Left lung (tissue), 10 donors: ENCODE measurements around the gene ZNF716. TPM values are rescaled to one million over a fixed set of nuclear protein-coding genes. Genes with fewer than 3 reads are reported as not detected.

Experiments used
- ATAC-seq: fragments of 200-7000 bp; cut with Tn5 transposase; one replicate; pipeline ENCODE4 v1.9.1; 2020; ENCODE audit warnings: moderate library complexity
- DNase-seq, 4 donors: peaks; one replicate each; pipeline ENCODE4 v3.0.0-alpha.2; 2013 to 2020
- H3K27ac ChIP-seq, 2 donors: fragments of 200-600 bp; sonication (generic) in 1 of 2; one replicate each; pipeline versions ENCODE4 v1.5.0 to v1.8.0; 2020 to 2021
- H3K27me3 ChIP-seq, 2 donors: fragments of 200-600 bp; sonication (generic) in 1 of 2; one replicate each; pipeline versions ENCODE4 v1.5.0 to v1.8.0; 2020 to 2021
- H3K36me3 ChIP-seq, 2 donors: fragments of 200-600 bp; sonication (generic) in 1 of 2; one replicate each; pipeline versions ENCODE4 v1.5.0 to v1.8.0; 2020 to 2021
- H3K4me1 ChIP-seq, 2 donors: fragments of 200-600 bp; one replicate each; pipeline ENCODE4 v1.8.0; 2021
- H3K4me3 ChIP-seq, 2 donors: fragments of 200-600 bp; sonication (generic) in 1 of 2; one replicate each; pipeline versions ENCODE4 v1.5.0 to v1.8.0; 2020 to 2021; ENCODE audit warnings: mild to moderate bottlenecking in 1 of 2
- H3K9me3 ChIP-seq, 2 donors: fragments of 200-600 bp; sonication (generic) in 1 of 2; one replicate each; pipeline versions ENCODE4 v1.5.0 to v1.8.0; 2020 to 2021
- intact Hi-C, 2 donors: fragments of 100-400 bp; cut with DNase I; formaldehyde crosslinking; loops; one replicate each; pipeline versions ENCODE4 v1.11.2 to v1.14.2; 2022
- polyA plus RNA-seq, 6 donors: library from polyadenylated mRNA; unstranded; fragments of 120-200 nt; gene quantifications; one replicate each; pipeline ENCODE4 v1.2.1, GENCODE V29; 2013; ENCODE audit not compliant: insufficient read length in 6 of 6
- total RNA-seq, 2 donors: library from RNA; stranded (reverse); fragmentation: NEBNext Ultra II Directional; extraction: Animal tissue kit (Norgen Biotek cat#: 25700); gene quantifications; one replicate each; pipeline ENCODE4 v1.2.1, GENCODE V29; 2021
- TF ChIP-seq, protein P1 (sequence below), 2 donors: fragments of 200-600 bp; sonication (generic) in 1 of 2; IDR thresholded peaks; one replicate each; pipeline versions ENCODE4 v1.5.0 to v1.8.0; 2021; ENCODE audit warnings: antibody characterized with exemption in 2 of 2
- donor health status: DM: no; HTN: yes; CAD: no.
- donor health status: DM: no; HTN: no; CAD: no.

The ZNF716 gene
- total and polyA plus RNA-seq, 8 donors: 0.07 to 0.09 (median 0.08) TPM; not detected in 2

DNA sequence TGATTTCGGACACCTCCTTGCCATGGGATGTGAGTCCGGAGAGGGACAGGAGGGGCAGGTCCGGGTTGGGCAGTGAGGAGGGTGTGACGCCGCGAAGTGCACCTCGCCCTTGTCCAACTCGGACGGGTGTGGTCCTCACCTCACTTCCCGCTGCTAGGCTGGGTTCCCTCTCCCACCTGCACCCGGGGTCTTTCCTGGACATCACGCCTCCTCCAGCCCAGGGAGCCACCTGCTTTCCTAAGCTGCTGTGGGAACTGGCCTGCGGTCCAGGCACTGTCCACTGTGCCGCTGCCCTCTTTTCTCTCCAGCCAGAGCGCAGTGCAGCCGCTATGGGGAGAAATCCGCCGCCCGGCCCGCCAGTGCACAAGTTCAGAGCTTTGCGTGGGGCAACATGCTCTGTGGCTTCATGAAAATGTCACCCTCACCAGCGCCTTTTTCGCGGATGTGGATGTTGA is 45.0 kb upstream of the ZNF716 start:
- Histone ChIP-seq H3K27me3 (no peaks in the 10 kb centered on the region), H3K27ac (no peak overlapping the region), H3K4me1 (no peaks in the 10 kb centered on the region), H3K9me3 (peaks cover 0 to 65% of the 10 kb centered on the region in 2 donors), H3K4me3 (no peak overlapping the region), H3K36me3 (no peaks in the 10 kb centered on the region)
- intact Hi-C loops: no loop called here
- TF ChIP-seq, protein P1, sequence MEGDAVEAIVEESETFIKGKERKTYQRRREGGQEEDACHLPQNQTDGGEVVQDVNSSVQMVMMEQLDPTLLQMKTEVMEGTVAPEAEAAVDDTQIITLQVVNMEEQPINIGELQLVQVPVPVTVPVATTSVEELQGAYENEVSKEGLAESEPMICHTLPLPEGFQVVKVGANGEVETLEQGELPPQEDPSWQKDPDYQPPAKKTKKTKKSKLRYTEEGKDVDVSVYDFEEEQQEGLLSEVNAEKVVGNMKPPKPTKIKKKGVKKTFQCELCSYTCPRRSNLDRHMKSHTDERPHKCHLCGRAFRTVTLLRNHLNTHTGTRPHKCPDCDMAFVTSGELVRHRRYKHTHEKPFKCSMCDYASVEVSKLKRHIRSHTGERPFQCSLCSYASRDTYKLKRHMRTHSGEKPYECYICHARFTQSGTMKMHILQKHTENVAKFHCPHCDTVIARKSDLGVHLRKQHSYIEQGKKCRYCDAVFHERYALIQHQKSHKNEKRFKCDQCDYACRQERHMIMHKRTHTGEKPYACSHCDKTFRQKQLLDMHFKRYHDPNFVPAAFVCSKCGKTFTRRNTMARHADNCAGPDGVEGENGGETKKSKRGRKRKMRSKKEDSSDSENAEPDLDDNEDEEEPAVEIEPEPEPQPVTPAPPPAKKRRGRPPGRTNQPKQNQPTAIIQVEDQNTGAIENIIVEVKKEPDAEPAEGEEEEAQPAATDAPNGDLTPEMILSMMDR (IDR thresholded peaks at IDR 0.05): no peak
- no peak for ATAC-seq
- DNase-seq: no peak

DNA sequence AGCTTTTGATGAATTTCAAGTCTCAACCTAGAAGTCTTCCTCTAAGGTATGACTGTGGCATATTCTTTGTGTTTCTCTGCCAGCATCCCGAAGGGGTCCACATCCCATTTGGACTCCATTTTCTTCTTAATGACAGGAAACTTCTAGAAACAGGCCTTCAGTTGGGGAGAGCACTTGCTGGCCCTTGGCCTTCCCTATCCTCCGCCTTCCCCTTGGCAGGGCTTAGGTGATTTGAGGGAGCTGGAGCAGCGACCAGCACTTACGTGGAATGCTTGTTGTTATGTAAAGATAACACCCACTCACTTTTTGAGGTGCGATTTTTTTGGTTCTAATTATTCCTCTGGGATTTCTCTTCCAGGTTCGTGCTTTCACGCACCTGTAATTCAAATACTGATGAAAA is 42.9 kb upstream of the ZNF716 start:
- no peak overlapping the region for H3K4me3 ChIP-seq
- no peaks in the 10 kb centered on the region for H3K4me1 ChIP-seq
- DNase-seq (no peak), ATAC-seq (no peak)
- no peaks in the 10 kb centered on the region for H3K36me3 ChIP-seq
- peaks cover 0 to 57% of the 10 kb centered on the region in 2 donors for H3K9me3 ChIP-seq
- no peaks in the 10 kb centered on the region for H3K27me3 ChIP-seq
- intact Hi-C loops: no loop called here
- TF ChIP-seq, protein P1 (IDR thresholded peaks at IDR 0.05): no peak
- H3K27ac ChIP-seq: no peak overlapping the region

- Histone ChIP-seq H3K27me3 (no peaks in the 10 kb centered on the region), H3K9me3 (peaks cover 0 to 20% of the 10 kb centered on the region in 2 donors)
- ATAC-seq: no peak
These were observed 37.8 kb upstream of the ZNF716 start for GRCh38 chr7:57412168-57412567.

GRCh38 chr7:57412618-57413017 is 37.4 kb upstream of the ZNF716 start:
- no peak for DNase-seq
- intact Hi-C loops: no loop called here
- no peaks in the 10 kb centered on the region for H3K27me3 ChIP-seq
- no peak for ATAC-seq
- peaks cover 0 to 18% of the 10 kb centered on the region in 2 donors for H3K9me3 ChIP-seq
- H3K4me1 ChIP-seq: no peaks in the 10 kb centered on the region
- no peak overlapping the region for H3K4me3 ChIP-seq
- H3K36me3 ChIP-seq: no peaks in the 10 kb centered on the region
- no peak overlapping the region for H3K27ac ChIP-seq
- TF ChIP-seq, protein P1 (IDR thresholded peaks at IDR 0.05): no peak

More at GRCh38 chr7:57412168-57412567, 37.8 kb upstream of the ZNF716 start:
- Histone ChIP-seq H3K4me1 (no peaks in the 10 kb centered on the region), H3K27ac (no peak overlapping the region), H3K36me3 (no peaks in the 10 kb centered on the region), H3K4me3 (no peak overlapping the region)
- no peak for DNase-seq
- intact Hi-C loops: no loop called here
- TF ChIP-seq, protein P1 (IDR thresholded peaks at IDR 0.05): no peak

DNA sequence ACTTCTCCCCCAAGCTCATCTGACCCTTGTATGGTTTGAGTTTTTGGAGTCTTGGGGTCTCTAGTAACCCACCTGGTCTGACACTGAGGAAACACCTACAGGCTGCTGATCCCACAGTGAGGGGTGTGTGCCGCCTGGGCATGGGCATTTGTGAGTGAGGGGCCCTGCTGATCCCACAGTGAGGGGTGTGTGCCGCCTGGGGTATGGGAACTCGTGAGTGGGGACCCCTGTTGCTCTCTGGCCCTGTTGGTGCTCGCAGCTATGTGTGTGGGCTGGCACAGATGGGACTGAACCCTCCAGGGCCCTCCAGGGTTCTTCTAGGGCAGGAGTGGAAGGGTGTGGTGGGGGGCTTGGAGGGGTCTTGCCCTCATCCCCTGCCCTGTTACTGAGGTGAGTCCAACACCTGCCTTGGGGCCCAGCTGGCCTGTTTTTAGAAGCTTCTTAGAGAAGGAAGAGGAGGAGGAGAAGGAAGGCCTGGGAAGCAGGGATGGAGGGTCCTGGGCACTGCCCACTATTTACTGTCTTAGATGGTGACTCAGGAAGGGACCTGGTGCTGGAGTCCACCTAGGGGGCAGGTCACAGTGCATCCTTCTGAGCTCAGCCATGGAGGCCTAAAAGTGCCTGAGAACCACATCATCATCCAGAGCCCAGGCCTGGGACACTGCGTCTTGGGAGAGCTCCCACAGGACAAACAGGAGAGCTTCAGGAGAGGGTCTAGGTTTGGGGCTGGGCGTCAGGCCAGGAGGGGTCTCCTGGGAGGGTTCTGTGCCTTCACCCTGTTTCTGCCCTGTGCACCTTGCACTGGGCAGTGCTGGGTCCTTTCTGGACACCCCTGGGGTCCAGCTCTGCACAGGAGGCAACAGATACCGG is 36.2 kb upstream of the ZNF716 start:
- H3K27me3 ChIP-seq: no peaks in the 10 kb centered on the region
- TF ChIP-seq, protein P1 (IDR thresholded peaks at IDR 0.05): no peak
- H3K9me3 ChIP-seq: peaks cover 0 to 21% of the 10 kb centered on the region in 2 donors
- no peak overlapping the region for H3K4me3 ChIP-seq
- ATAC-seq (no peak), DNase-seq (no peak)
- H3K4me1 ChIP-seq: no peaks in the 10 kb centered on the region
- no peak overlapping the region for H3K27ac ChIP-seq
- intact Hi-C loops: no loop called here
- no peaks in the 10 kb centered on the region for H3K36me3 ChIP-seq
